HG03060 (cell line): Measurements from ENCODE around the gene AXIN2.

Source experiments
- ATAC-seq: cut with Tn5 transposase; IDR thresholded peaks from one replicate; pipeline ENCODE4 v1.9.1; 2021; ENCODE audit warnings: low read depth, moderate number of reproducible peaks; ENCODE audit not compliant: unreplicated experiment

The AXIN2 gene

GRCh38 chr17:65561452-65562205 lies at the start of gene AXIN2:
AXIN2 (minus strand) TSS chr17:65561648; CDS start chr17:65558620, 3,028 bp downstream.
- peak; percentile 51 for ATAC-seq

GRCh38 chr17:65609749-65610148 lies 48.3 kb upstream of the AXIN2 start:
- no peak for ATAC-seq

- no peak for ATAC-seq
Measured at GRCh38 chr17:65609286-65609685, 47.8 kb upstream of the AXIN2 start.

- ATAC-seq = no peak
Measured at GRCh38 chr17:65604070-65604469, 42.6 kb upstream of the AXIN2 start.

- no peak for ATAC-seq
Measured at GRCh38 chr17:65601881-65602280, 40.4 kb upstream of the AXIN2 start.

GRCh38 chr17:65601145-65601544 lies 39.7 kb upstream of the AXIN2 start:
- ATAC-seq = no peak

GRCh38 chr17:65600518-65600917 lies 39.1 kb upstream of the AXIN2 start:
- ATAC-seq = no peak

GRCh38 chr17:65599650-65600049 lies 38.2 kb upstream of the AXIN2 start:
- no peak for ATAC-seq

- no peak for ATAC-seq
Measured at GRCh38 chr17:65598746-65599145, 37.3 kb upstream of the AXIN2 start.

- ATAC-seq = no peak
Measured at GRCh38 chr17:65595071-65595656, 33.7 kb upstream of the AXIN2 start.

GRCh38 chr17:65593855-65594845 lies 32.7 kb upstream of the AXIN2 start:
- no peak for ATAC-seq

- no peak for ATAC-seq
Measured at GRCh38 chr17:65593092-65593854, 31.8 kb upstream of the AXIN2 start.

GRCh38 chr17:65592125-65592965 lies 30.9 kb upstream of the AXIN2 start:
- no peak for ATAC-seq

- no peak for ATAC-seq
Measured at GRCh38 chr17:65589321-65589720, 27.9 kb upstream of the AXIN2 start.

- no peak for ATAC-seq
Measured at GRCh38 chr17:65588181-65588808, 26.8 kb upstream of the AXIN2 start.

- ATAC-seq = no peak
Measured at GRCh38 chr17:65587534-65588180, 26.2 kb upstream of the AXIN2 start.

GRCh38 chr17:65586899-65587298 lies 25.5 kb upstream of the AXIN2 start:
- ATAC-seq = no peak
